CD4-positive, alpha-beta T cell treated with Interleukin-4 for 1 hour (primary cell): ENCODE results near the gene BCL2.
"Not testable (repeated sequence)": the region's sequence is repeated elsewhere in the genome, so short reads cannot be mapped to it uniquely, and the experiment has no call there.

Source experiments
- DNase-seq, 2 donors: peaks; one replicate each; pipeline ENCODE4 v3.0.0-alpha.2; 2020 to 2022

Gene BCL2

DNA sequence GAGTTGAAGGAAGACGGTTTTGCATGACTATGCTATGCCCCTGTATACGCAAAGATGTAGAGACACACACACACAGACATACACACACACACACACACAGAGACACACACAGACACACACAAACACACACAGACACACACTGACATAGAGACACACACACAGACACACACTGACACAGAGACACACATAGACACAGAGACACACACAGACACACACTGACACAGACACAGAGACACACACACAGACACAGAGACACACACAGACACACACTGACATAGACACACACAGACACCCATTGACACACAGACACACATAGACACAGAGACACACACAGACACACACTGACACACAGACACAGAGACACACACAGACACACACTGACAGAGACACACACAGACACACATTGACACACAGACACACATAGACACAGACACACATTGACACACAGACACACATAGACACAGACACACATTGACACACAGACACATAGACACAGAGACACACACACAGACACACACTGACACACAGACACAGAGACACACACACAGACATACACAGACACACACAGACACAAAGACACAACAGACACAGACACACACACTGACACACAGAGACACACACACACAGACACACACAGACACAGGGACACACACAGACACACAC is 121.3 kb downstream of the BCL2 start:
- peak in 1 of 2 donors; percentile 49 for DNase-seq

GRCh38 chr18:63197246-63197869 is 122.2 kb downstream of the BCL2 start:
- DNase-seq, result peak; percentile 44 to 53

GRCh38 chr18:63195326-63196159 is 124.0 kb downstream of the BCL2 start:
- DNase-seq, result no peak

- peak in 1 of 2 donors; percentile 50 for DNase-seq
Observed at GRCh38 chr18:63192885-63193349, 126.7 kb downstream of the BCL2 start.

GRCh38 chr18:63192126-63192884 is 127.3 kb downstream of the BCL2 start:
- peak in 1 of 2 donors; percentile 46 for DNase-seq

- DNase-seq, result no peak
Observed at GRCh38 chr18:63191413-63191812, 128.2 kb downstream of the BCL2 start.

GRCh38 chr18:63190838-63191237 is 128.7 kb downstream of the BCL2 start:
- not testable (repeated sequence) for DNase-seq

DNA sequence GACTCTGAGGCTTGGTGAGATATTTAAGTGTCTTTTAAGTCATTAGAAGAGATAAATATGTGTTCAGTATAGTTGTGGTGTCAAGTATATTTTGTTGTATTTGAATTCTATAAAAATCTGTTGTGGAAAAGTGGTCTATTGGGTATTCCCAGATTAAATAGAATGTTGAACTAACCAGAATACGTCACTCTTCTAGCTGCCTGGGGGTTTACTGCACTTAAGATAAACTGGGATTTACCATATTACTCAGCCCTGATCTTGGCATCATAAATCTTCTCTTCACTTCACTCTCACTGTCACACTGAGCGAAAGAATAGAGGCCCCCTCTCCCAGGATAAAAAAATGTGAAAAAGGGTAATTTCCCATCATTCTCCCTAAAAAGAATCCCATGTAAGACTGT is 129.8 kb downstream of the BCL2 start:
- no peak for DNase-seq

GRCh38 chr18:63189041-63189440 is 130.5 kb downstream of the BCL2 start:
- no peak for DNase-seq

GRCh38 chr18:63187791-63188460 is 131.6 kb downstream of the BCL2 start:
- DNase-seq, result no peak

- no peak for DNase-seq
Observed at GRCh38 chr18:63187223-63187574, 132.4 kb downstream of the BCL2 start.

DNA sequence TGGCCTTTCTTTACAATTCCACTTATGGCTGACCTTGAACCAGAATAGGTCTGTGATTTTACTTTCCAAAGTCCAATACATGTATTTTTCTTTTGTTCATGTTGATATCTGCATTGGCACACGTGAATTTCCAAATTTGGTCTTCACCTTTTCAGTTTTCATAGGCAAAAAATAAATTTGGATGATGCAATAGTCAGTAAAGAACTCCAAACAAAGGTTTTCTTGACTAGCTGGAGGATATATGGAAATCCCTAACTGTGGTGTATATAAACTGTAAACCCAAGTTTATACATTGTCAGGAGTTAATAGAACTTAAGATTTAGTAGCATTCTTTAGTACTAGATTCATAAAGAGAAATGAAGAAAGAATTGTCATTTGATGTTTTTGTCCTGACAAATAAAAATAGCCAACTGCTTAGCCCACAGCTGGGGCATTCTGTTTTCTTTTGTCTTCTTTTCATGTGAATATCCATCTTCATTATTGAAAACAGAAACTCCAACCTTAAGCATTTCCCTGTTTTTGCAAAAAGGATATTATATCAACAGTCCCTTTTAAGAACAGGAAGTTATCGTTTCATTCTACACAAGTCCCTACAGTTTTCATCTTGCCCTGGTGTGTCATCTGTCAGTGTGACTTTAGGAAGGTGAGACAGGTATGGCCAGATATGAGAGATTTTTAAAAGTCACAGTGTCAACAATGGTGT is 132.9 kb downstream of the BCL2 start:
- DNase-seq, result no peak

DNA sequence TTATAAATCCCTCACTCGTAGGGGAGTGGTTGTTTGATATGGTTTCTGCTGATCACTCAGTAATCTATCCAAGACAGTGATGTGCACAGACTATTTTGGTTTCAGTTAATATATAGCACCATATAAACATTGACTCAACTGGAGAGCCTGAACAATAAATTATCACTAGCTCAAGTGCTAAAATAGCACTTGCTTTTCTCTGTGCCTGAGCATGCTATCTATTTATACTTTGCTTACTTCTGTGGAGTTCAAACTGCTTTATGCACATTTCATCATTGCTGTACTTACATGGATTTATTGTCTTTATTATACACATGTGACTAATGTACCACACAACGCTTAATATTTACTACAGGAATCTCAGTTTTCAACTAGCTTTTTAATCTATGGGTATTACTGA is 133.6 kb downstream of the BCL2 start:
- DNase-seq, result no peak

- no peak for DNase-seq
Observed at GRCh38 chr18:63183952-63184770, 135.4 kb downstream of the BCL2 start.

DNA sequence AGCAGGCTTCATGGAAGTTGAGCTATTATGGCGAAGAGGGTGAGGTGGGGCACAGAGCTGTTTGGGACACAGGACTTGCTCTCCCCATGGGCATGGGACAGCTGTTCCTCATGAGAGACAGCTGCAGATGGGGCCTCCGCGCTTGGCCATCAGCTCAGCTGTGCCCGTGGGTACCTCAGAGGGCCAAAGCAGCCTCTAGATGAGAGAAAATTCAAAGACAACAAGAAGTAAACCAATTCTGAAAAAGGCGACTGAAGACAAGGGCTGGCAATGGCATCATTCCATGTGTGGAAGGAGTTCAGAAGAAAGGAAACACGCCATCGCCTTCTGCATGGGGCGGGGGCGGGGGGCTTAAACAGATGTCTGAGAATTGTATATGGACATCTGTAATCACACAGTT is 136.2 kb downstream of the BCL2 start:
- DNase-seq, result no peak

DNA sequence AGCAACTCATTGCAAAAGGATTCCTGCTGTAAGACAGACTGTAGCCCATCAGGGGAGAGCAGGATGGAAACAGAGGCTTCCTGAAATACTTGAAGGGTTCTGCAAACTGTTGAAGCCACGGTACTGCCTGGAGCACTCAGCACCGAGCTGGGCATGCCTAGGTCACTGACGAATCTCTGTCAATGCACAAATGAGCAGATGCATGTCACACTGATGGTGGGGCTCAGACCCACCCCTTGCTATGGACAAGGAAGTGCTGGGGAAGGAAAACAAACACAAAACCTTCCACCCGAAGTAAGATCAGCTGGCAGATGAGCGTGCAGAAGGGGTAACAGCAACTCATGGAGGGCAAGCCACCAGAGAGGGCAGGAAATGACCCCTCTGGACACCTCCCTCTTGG is 136.7 kb downstream of the BCL2 start:
- no peak for DNase-seq

GRCh38 chr18:63182310-63182772 is 137.2 kb downstream of the BCL2 start:
- no peak for DNase-seq

GRCh38 chr18:63181706-63182309 is 137.8 kb downstream of the BCL2 start:
- DNase-seq, result no peak

GRCh38 chr18:63180971-63181376 is 138.6 kb downstream of the BCL2 start:
- no peak for DNase-seq

GRCh38 chr18:63180321-63180720 is 139.2 kb downstream of the BCL2 start:
- DNase-seq, result no peak
